HepG2 (cell line): ENCODE results near the gene SLC2A11. TPM values are rescaled to one million over a fixed set of nuclear protein-coding genes. Genes with fewer than 3 reads are reported as not detected.

Experiments
- ASH2L ChIP-seq: fragments of 300-600, 200-600 bp; sonication (generic); IDR thresholded peaks from 2 replicates; pipeline ENCODE4 v1.7.0; 2017; ENCODE audit warnings: low read depth, mild to moderate bottlenecking, moderate library complexity, mixed read lengths, low read length; ENCODE audit not compliant: insufficient read length
- CBX5 ChIP-seq: sonication (generic); formaldehyde crosslinking; IDR thresholded peaks from 2 replicates; pipeline ENCODE4 v1.4.0; 2020; ENCODE audit warnings: missing genetic modification reagents, borderline replicate concordance
- MIER3 ChIP-seq: IDR thresholded peaks from 2 replicates; pipeline ENCODE4 v1.6.1; 2016; ENCODE audit warnings: missing compliant biosample characterization, borderline replicate concordance
- MTA3 ChIP-seq: sonication (generic); formaldehyde crosslinking; IDR thresholded peaks from 2 replicates; pipeline ENCODE4 v1.4.0; 2020; ENCODE audit warnings: missing genetic modification reagents
- SCMH1 ChIP-seq: sonication (generic); formaldehyde crosslinking; IDR thresholded peaks from 2 replicates; pipeline ENCODE4 v1.9.0; 2021; ENCODE audit warnings: missing genetic modification reagents, mild to moderate bottlenecking, borderline replicate concordance
- TSC22D2 ChIP-seq: sonication (generic); formaldehyde crosslinking; IDR thresholded peaks from 2 replicates; pipeline ENCODE4 v1.5.1; 2020; ENCODE audit warnings: missing genetic modification reagents, mild to moderate bottlenecking, borderline replicate concordance
- ZFX ChIP-seq: sonication (generic); formaldehyde crosslinking; IDR thresholded peaks from 2 replicates; pipeline ENCODE4 v1.4.0; 2020; ENCODE audit warnings: mild to moderate bottlenecking, low read depth, missing genetic modification reagents, moderate library complexity
- ZNF224 ChIP-seq: sonication (generic); formaldehyde crosslinking; IDR thresholded peaks from 2 replicates; pipeline ENCODE4 v1.5.0; 2020; ENCODE audit warnings: mild to moderate bottlenecking, missing genetic modification reagents
- ZNF333 ChIP-seq: sonication (generic); formaldehyde crosslinking; IDR thresholded peaks from 2 replicates; pipeline ENCODE4 v1.4.0; 2020; ENCODE audit warnings: mild to moderate bottlenecking, missing genetic modification reagents, borderline replicate concordance
- ZNF510 ChIP-seq: sonication (generic); formaldehyde crosslinking; IDR thresholded peaks from 2 replicates; pipeline ENCODE4 v1.4.0; 2020; ENCODE audit warnings: low read depth, mild to moderate bottlenecking, missing genetic modification reagents
- ZNF605 ChIP-seq: sonication (generic); formaldehyde crosslinking; IDR thresholded peaks from 2 replicates; pipeline ENCODE4 v1.8.0; 2022; ENCODE audit warnings: mild to moderate bottlenecking, missing genetic modification reagents
- polyA plus RNA-seq, 8 experiments: library from polyadenylated mRNA; depleted of rRNA in 3 of 8; stranded (reverse) in 7 of 8; unstranded in 1 of 8; fragments of >200 nt; fragmentation: Illumina TruSeq in 4 of 8; extraction: Trizol in 4 of 8; gene quantifications; 2 replicates each; pipeline versions ENCODE4 v1.2.1 to v1.2.3, GENCODE V29; 2011 to 2016; ENCODE audit warnings: low read depth in 4 of 8, missing spikeins in 1 of 8, mixed read lengths in 1 of 8; ENCODE audit not compliant: insufficient read depth in 1 of 8
- total RNA-seq, 5 experiments: library from RNA; depleted of rRNA; stranded (reverse); fragments of >200 nt; fragmentation: Illumina TruSeq; extraction: Trizol; gene quantifications; 2 replicates each; pipeline ENCODE4 v1.2.3, GENCODE V29; 2016; ENCODE audit warnings: low read depth in 1 of 5
- TF ChIP-seq, protein P1 (sequence below): fragments of 450-650 bp; IDR thresholded peaks from 2 replicates; pipeline ENCODE4 v1.6.1; 2017
- TF ChIP-seq, protein P2 (sequence below): sonication (generic); formaldehyde crosslinking; IDR thresholded peaks from 2 replicates; pipeline ENCODE4 v1.5.1; 2020; ENCODE audit warnings: mild to moderate bottlenecking, missing genetic modification reagents, moderate library complexity
- TF ChIP-seq, protein P3 (sequence below): sonication (generic); formaldehyde crosslinking; IDR thresholded peaks from 2 replicates; pipeline ENCODE4 v1.5.0; 2020; ENCODE audit warnings: missing genetic modification reagents
- TF ChIP-seq, protein P4 (sequence below): sonication (generic); formaldehyde crosslinking; IDR thresholded peaks from 2 replicates; pipeline ENCODE4 v1.4.0; 2020; ENCODE audit warnings: missing genetic modification reagents, mild to moderate bottlenecking, borderline replicate concordance
- TF ChIP-seq, protein P5 (sequence below): sonication (generic); formaldehyde crosslinking; IDR thresholded peaks from 2 replicates; pipeline ENCODE4 v1.5.0; 2020; ENCODE audit warnings: mild to moderate bottlenecking, missing genetic modification reagents, moderate library complexity
- TF ChIP-seq, protein P6 (sequence below): sonication (generic); formaldehyde crosslinking; IDR thresholded peaks from 2 replicates; pipeline ENCODE4 v1.5.0; 2020; ENCODE audit warnings: missing genetic modification reagents

Gene SLC2A11
- total and polyA plus RNA-seq, 2 of the 13 experiments (the other 11 are each of a cell fraction or from before 2014, with no cell fraction given), result 15.2 to 15.4 TPM

DNA sequence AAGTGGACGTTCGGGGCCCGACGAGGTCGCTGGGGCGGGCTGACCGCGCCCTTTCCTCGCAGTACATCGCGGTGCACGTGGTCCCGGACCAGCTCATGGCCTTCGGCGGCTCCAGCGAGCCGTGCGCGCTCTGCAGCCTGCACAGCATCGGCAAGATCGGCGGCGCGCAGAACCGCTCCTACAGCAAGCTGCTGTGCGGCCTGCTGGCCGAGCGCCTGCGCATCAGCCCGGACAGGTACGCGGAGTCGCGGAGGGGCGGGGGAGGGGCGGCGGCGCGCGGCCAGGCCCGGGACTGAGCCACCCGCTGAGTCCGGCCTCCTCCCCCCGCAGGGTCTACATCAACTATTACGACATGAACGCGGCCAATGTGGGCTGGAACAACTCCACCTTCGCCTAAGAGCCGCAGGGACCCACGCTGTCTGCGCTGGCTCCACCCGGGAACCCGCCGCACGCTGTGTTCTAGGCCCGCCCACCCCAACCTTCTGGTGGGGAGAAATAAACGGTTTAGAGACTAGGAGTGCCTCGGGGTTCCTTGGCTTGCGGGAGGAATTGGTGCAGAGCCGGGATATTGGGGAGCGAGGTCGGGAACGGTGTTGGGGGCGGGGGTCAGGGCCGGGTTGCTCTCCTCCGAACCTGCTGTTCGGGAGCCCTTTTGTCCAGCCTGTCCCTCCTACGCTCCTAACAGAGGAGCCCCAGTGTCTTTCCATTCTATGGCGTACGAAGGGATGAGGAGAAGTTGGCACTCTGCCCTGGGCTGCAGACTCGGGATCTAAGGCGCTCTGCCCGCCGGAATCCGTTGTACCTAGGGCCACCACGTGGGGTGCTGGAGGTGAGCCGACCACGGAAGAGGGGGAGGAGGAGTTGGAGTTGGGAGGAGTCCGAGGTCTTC is 37.3 kb downstream of the SLC2A11 start (continued):
- TF ChIP-seq, protein P1, sequence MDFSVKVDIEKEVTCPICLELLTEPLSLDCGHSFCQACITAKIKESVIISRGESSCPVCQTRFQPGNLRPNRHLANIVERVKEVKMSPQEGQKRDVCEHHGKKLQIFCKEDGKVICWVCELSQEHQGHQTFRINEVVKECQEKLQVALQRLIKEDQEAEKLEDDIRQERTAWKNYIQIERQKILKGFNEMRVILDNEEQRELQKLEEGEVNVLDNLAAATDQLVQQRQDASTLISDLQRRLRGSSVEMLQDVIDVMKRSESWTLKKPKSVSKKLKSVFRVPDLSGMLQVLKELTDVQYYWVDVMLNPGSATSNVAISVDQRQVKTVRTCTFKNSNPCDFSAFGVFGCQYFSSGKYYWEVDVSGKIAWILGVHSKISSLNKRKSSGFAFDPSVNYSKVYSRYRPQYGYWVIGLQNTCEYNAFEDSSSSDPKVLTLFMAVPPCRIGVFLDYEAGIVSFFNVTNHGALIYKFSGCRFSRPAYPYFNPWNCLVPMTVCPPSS, result no peak
- TF ChIP-seq CBX5 (CRISPR knock-in tag), result no peak
- 0 out of 2 replicates have a peak, but pooled peaks have one; percentile 56 for TF ChIP-seq ZNF224 (CRISPR knock-in tag)
- no peak for TF ChIP-seq MIER3
- TF ChIP-seq MTA3, result no peak
- TF ChIP-seq, protein P2, sequence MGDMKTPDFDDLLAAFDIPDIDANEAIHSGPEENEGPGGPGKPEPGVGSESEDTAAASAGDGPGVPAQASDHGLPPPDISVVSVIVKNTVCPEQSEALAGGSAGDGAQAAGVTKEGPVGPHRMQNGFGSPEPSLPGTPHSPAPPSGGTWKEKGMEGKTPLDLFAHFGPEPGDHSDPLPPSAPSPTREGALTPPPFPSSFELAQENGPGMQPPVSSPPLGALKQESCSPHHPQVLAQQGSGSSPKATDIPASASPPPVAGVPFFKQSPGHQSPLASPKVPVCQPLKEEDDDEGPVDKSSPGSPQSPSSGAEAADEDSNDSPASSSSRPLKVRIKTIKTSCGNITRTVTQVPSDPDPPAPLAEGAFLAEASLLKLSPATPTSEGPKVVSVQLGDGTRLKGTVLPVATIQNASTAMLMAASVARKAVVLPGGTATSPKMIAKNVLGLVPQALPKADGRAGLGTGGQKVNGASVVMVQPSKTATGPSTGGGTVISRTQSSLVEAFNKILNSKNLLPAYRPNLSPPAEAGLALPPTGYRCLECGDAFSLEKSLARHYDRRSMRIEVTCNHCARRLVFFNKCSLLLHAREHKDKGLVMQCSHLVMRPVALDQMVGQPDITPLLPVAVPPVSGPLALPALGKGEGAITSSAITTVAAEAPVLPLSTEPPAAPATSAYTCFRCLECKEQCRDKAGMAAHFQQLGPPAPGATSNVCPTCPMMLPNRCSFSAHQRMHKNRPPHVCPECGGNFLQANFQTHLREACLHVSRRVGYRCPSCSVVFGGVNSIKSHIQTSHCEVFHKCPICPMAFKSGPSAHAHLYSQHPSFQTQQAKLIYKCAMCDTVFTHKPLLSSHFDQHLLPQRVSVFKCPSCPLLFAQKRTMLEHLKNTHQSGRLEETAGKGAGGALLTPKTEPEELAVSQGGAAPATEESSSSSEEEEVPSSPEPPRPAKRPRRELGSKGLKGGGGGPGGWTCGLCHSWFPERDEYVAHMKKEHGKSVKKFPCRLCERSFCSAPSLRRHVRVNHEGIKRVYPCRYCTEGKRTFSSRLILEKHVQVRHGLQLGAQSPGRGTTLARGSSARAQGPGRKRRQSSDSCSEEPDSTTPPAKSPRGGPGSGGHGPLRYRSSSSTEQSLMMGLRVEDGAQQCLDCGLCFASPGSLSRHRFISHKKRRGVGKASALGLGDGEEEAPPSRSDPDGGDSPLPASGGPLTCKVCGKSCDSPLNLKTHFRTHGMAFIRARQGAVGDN (CRISPR knock-in tag), result peak; percentile 80
- TF ChIP-seq, protein P3, sequence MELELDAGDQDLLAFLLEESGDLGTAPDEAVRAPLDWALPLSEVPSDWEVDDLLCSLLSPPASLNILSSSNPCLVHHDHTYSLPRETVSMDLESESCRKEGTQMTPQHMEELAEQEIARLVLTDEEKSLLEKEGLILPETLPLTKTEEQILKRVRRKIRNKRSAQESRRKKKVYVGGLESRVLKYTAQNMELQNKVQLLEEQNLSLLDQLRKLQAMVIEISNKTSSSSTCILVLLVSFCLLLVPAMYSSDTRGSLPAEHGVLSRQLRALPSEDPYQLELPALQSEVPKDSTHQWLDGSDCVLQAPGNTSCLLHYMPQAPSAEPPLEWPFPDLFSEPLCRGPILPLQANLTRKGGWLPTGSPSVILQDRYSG (CRISPR knock-in tag), result 0 out of 2 replicates have a peak, but pooled peaks have one; percentile 12
- TF ChIP-seq, protein P4, sequence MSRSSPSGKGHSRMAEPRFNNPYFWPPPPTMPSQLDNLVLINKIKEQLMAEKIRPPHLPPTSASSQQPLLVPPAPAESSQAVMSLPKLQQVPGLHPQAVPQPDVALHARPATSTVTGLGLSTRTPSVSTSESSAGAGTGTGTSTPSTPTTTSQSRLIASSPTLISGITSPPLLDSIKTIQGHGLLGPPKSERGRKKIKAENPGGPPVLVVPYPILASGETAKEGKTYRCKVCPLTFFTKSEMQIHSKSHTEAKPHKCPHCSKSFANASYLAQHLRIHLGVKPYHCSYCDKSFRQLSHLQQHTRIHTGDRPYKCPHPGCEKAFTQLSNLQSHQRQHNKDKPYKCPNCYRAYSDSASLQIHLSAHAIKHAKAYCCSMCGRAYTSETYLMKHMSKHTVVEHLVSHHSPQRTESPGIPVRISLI, result 0 out of 2 replicates have a peak, but pooled peaks have one; percentile 26
- 0 out of 2 replicates have a peak, but pooled peaks have one; percentile 26 for TF ChIP-seq ZNF510
- TF ChIP-seq ZNF605 (CRISPR knock-in tag), result peak; percentile 49; the same call in 1 of the 2 replicates
- TF ChIP-seq, protein P5, sequence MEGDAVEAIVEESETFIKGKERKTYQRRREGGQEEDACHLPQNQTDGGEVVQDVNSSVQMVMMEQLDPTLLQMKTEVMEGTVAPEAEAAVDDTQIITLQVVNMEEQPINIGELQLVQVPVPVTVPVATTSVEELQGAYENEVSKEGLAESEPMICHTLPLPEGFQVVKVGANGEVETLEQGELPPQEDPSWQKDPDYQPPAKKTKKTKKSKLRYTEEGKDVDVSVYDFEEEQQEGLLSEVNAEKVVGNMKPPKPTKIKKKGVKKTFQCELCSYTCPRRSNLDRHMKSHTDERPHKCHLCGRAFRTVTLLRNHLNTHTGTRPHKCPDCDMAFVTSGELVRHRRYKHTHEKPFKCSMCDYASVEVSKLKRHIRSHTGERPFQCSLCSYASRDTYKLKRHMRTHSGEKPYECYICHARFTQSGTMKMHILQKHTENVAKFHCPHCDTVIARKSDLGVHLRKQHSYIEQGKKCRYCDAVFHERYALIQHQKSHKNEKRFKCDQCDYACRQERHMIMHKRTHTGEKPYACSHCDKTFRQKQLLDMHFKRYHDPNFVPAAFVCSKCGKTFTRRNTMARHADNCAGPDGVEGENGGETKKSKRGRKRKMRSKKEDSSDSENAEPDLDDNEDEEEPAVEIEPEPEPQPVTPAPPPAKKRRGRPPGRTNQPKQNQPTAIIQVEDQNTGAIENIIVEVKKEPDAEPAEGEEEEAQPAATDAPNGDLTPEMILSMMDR, result peak; percentile 69
- TF ChIP-seq TSC22D2 (CRISPR knock-in tag), result no peak
- peak; percentile 46 for TF ChIP-seq ASH2L
- TF ChIP-seq SCMH1, result no peak
- TF ChIP-seq ZNF333, result peak; percentile 11
- TF ChIP-seq ZFX (CRISPR knock-in tag), result peak; percentile 77
- TF ChIP-seq, protein P6, sequence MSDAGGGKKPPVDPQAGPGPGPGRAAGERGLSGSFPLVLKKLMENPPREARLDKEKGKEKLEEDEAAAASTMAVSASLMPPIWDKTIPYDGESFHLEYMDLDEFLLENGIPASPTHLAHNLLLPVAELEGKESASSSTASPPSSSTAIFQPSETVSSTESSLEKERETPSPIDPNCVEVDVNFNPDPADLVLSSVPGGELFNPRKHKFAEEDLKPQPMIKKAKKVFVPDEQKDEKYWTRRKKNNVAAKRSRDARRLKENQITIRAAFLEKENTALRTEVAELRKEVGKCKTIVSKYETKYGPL (CRISPR knock-in tag), result 0 out of 2 replicates have a peak, but pooled peaks have one; percentile 30
